Sciatic nerve (tissue), 2 donors: Measurements from ENCODE around the gene ZNF618. TPM values are rescaled to one million over a fixed set of nuclear protein-coding genes. Genes with fewer than 3 reads are reported as not detected.

Experiments used
- ATAC-seq: fragments of 200-7000 bp; cut with Tn5 transposase; one replicate; pipeline ENCODE4 v1.9.1; 2020; ENCODE audit warnings: mild to moderate bottlenecking, moderate library complexity
- DNase-seq: peaks from one replicate; pipeline ENCODE4 v3.0.0-alpha.2; 2020; ENCODE audit warnings: low spot score
- intact Hi-C: fragments of 100-400 bp; cut with DNase I; formaldehyde crosslinking; loops from one replicate; pipeline ENCODE4 v1.14.2; 2022
- total RNA-seq: library from RNA; stranded (reverse); fragmentation: NEBNext Ultra II Directional; extraction: Animal tissue kit (Norgen Biotek cat#: 25700); gene quantifications from one replicate; pipeline ENCODE4 v1.2.1, GENCODE V29; 2021
- donor health status: DM: no; HTN: no; CAD: no.
- donor health status: DM: no; HTN: no; CAD: no.

Gene ZNF618
- total RNA-seq, 1 donor from 2014 or later, result 15.5 TPM

DNA sequence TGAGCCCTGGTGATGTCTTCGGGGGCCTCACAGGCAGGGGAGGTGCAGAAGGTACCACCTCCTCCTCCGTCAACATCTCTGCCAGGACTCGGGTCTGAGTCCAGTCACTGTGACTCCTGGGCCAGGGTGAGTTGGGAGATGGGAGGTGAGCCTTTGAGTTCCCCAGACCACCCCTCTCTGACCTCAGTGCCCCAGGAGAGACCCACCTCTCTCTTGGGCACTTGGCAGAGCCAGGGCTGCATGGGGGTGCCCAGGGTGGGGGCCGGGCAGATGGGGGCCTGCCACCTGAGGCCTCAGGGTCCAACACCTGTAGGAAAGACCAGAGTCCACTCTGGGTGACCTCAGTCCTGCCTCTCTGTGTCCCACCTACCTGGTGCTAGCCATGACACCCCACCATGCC, 216.2 kb downstream of the ZNF618 start:
- no peak for ATAC-seq
- no peak for DNase-seq
- intact Hi-C loops, result loop anchor here (2.0 to 5.0 kb wide), 2 partner anchors 44 to 205 kb away; no protein-coding TSS in a partner anchor

DNA sequence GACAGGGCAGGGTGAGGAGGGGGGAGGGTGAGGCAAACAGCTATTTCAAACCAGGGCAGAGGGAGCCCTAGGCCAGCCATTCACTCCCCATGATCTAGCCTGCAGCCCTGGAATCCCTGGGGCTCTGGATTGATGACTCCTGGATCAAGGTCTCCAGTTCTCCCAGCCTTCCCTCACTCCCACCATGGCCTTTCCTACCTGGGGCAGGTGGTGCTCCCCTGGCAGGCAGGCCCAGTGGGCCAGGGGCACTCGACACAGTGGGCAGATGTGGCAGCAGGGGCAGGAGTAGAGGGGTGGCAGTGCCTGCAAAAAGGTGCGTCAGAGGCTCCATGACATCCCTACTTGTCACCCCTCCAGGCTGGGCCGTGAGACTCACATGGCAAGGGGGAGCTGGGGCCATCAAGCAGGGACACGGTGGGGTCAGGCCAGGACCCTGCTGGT, 216.9 kb downstream of the ZNF618 start:
- intact Hi-C loops, result loop anchor here (2.0 to 5.0 kb wide), 2 partner anchors 44 to 204 kb away; no protein-coding TSS in a partner anchor
- DNase-seq (no peak), ATAC-seq (no peak)

DNA sequence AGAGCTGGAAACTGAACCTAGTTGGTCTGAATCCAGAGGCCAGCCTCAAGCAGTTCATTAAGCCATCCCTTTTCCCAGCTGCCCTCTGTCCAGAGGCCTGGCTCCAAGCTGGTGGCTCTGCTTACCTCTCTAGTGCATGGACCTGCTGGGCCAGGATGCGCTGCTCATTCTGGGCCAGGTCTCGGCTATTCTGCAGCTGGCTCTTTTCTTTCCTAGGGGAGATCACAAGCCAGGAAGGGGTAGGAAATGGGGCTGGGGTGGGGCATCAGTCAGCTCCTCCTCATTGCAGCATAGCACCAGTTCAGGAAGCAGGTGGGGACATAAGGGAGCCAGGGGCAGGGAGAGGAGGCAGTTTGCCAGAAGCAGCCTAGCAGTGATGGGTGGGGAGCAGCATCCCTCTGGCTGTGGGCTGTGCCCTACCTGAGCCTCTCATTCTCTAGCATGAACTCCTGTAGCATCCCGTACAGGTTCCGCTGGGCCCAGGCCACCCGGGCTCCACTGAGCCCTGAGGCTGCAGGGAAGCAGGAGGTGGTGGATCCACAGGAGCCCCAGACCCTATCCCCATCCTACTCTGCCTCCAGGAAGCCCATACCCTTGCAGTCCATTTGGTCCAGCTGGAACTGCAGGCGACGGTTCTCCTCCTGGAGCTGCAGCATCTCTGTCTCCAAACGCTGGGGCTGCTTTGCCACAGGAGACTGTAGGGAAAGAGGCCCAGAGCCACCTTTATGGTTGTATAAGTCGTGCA, 217.8 kb downstream of the ZNF618 start:
- ATAC-seq, result no peak
- no peak for DNase-seq
- intact Hi-C loops, result loop anchor here (2.0 to 5.0 kb wide), 2 partner anchors 43 to 203 kb away; no protein-coding TSS in a partner anchor

DNA sequence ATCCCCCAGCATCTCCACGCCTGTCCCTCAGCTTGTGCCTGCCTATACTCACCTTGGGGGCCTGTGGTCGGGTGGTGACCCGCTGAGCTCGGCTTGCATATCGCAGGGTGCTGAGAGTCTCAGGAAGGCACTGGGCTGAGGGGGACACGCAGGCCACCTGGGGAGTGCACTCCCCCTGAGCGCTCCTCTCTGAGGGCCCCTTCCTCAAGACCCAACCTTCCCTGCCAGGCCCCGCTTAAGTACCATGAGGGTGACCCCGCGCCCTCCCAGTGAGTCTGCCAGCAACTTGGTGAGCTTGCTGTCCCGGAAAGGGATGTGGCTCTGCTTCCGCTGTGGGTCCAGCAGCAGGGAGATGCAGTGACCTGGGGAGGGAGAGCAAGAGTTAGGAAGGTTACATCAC, 218.9 kb downstream of the ZNF618 start:
- no peak for DNase-seq
- intact Hi-C loops, result loop anchor here (5.0 kb wide), 1 partner anchor 202 kb away; no protein-coding TSS in a partner anchor
- no peak for ATAC-seq

DNA sequence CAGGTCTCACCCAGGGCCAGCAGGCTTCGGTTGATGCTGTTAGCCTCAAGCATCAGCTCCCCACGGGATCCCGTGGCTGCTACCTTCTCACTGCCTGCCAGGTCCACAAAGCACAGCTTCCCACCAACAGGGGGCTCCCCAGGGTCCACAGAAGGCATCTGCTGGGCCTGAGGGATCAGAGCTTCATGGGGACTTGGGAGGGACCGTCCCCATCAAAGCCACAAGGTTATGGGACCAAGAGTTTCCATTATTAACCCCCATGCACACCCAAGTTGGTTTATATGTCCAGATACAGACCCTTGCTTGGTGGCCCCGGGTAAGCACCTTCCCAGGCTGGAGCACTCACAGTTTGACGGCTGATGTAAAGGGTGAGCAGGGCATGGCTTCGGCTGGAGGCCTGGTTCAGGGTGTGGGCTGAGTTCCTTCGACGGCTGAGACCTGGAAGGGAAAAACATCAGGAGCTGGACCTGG, 220.0 kb downstream of the ZNF618 start:
- DNase-seq (no peak), ATAC-seq (no peak)
- intact Hi-C loops, result no loop called here

DNA sequence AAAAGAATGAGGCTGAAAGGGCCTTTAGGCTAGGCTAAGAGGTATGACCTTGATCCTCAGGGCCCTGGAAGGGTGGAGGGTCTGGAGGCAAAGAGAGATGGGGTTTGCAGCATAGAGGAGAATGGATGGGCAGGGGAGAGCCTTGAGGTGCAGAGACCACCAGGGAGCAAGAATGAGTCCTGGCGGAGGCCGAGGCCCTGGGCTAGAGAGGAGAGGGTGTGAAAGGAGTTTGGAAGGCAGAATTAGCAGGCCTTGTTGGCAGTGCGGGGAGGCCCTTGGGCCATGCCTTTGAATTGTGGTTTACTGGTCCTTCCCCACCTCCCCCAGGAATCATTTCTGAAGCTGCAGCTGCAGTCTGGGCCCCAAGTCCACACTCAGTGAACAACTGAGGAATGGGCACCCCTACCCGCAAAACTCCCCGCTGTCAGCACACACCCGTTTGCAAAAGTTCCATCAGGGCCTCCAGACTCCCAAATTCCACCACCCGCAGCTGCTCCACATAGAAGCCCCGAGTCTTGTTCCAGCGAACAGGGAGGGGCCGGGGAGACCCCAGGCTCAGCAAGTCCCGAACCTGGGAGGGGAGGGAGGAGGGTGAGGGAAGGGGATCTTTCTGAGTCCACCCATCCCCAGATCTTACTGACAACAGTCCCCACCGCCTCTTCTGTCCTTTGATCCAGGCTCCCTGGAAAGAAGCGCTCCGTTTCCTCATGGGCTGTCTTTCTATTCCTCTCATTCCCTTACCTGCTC, 220.9 kb downstream of the ZNF618 start:
- ATAC-seq (no peak), DNase-seq (no peak)
- intact Hi-C loops, result no loop called here

DNA sequence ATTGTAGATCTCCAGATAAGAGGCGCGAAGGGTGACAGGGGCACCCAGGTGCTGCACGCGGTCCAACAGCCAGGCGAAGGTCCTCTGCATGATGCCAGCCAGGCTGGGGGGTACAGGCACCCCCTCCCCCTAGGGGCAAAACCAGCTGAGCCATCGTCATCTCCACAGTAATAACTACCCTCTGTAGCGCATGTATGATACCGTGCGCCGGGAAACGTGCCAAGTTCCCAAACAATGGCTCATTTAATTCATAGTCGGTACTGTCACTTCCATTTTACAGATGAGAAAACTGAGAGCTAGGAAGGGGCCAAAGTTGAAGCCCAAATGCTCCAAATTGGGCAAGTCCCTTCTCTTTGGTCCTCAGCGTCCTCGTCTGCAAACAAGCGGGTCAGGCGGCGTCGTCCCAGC, 221.5 kb downstream of the ZNF618 start:
- ATAC-seq (no peak), DNase-seq (no peak)
- intact Hi-C loops, result no loop called here

DNA sequence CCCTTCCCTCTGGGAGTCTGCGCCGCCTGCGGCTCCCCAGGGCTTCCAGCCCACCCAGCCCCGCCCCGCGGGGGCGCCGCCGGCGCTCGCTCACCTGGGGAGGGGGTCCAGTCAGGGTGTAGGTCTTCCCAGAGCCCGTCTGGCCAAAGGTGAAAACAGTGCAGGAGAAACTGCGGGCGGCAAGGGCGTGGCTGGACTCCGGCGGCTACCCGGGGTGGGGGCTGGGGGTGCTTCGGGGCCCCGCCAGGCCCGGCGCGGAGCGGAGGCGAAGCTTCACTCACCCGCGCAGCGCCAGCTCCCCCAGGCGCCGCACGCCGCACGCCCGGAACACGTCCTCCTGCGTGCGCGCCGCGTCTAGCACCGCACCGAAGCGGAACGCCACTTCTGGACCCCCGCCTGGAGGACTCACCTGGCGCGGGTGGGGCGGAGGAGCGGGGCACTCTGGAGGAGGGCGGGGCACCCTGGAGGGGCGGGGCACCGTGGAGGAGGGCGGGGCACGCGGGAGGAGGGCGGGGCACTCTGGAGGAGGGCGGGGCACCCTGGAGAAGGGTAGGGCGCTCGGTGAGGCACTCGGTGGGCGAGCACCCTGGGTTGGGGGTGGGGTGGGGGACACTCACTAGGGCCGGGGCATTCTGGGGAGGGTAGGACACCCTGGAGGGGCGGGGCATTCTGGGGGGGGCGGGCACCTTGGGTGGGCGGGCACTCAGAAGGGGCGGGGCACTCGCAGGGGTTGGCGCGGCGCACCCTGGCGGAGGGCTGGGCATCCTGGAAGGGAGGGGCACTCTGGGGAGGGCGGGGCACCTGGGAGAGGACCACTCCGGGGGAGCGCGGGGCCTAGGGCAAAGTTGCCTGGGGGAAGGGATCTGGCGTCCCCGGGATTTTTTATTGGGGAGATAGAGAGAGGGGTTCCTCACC, 222.2 kb downstream of the ZNF618 start:
- intact Hi-C loops, result no loop called here
- ATAC-seq, result peak; percentile 61
- no peak for DNase-seq

DNA sequence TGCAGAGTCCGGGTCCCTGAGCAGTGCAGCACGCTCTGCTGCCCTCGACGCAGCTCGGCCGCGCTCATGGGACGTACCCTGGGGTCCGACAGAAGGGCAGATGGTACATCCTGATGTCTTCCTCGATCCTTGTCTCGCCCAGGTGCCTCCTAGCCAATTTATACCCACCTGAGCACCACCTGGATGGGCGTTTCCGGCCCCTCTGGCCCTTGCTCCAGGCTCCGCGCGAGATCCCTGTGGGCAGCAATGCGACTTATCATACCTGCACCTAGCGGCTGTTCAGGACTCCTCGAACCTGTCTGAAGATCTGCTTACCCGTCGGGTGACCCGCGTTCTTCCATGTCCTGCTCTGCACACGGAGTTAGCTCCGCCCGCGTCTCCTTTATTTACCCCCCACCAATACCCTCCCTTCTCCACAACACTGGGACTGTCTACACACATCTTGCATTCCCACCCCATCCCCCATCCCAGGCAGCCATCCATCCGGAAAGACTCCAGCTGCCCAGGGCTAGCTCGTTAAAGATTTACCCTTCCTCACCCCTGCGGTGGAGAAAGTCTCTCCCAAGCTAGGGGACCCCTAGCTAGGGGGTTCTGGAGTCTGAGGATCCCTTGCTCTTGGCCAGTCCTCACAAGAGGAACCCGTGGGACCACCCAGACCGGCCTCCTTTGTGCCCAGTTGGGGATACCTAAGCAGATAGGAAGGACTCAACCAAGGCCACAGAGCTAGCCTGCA, 223.0 kb downstream of the ZNF618 start, which contains the start of gene KIF12:
TSS of gene KIF12 (minus strand) at position 357 of the 733 bp plus-strand sequence. CDS start at position 341, 16 bp downstream.
- ATAC-seq (no peak), DNase-seq (peak; percentile 46)
- intact Hi-C loops, result no loop called here

DNA sequence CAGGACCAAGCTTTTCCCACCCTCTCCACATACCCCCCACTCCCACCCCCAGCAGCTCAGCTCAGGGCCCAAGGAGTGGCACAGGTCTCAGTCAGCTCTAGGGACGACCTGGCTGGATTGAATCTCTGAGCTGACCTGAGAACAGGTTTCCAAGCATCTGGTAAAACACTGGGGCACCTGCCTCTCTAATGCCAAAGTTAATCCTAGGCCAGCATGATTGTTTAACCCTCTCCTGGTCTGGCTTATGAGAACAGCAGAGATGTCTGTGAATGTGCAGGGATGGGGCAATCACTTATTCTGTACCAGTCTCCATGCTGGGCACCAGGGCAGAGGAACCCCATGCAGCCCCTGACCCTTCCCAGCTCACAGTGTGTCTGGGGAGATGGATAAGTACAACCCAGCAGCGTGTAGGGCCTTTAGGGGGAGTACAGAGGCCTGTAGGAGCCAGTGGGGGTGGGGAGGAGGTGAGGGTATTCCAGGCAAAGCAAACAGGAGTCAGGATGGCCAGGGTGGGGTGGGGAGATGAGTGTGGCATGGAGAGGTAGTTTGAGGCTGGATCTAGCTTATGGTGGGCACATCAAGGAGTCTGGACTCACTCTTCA, 223.7 kb downstream of the ZNF618 start:
- ATAC-seq (no peak), DNase-seq (no peak)
- intact Hi-C loops, result no loop called here

DNA sequence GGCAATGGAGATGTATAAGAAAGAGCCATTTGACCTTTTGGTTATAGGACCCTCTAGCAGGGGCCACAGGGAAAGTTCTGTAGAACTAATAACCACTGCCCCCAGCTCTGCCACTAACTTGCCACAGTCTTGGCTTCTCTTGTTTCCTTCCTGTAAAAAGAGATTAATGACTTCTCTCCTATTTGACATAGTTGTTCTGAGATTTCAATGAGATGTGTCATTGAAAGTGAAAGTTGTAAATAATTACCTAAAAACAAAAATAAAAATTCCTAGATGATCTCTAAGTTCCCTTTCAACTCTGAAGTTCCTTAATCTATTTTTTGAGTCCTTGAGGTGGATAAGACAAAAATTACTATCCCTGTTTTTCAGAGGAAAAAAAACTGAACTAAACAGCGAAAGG, 224.4 kb downstream of the ZNF618 start:
- ATAC-seq (no peak), DNase-seq (no peak)
- intact Hi-C loops, result no loop called here

DNA sequence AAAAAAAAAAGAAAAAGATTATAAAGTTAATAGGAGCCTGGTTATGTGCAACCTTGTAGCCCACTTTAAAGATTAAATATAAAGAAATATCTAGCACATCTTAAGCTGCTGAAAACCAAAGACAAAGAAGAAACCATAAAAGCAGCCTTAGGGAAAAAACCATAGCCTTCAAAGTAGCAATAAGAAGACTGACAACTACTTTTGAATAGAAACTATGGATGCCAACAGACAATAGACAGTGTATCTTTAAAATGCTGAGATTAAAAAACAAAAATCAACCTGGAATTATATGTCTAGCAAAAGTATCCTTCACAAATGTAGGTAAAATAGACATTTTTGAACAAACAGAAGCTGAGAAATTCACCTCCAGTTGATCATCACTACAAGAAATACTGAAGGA, 226.4 kb downstream of the ZNF618 start:
- intact Hi-C loops, result no loop called here
- no peak for DNase-seq
- no peak for ATAC-seq

DNA sequence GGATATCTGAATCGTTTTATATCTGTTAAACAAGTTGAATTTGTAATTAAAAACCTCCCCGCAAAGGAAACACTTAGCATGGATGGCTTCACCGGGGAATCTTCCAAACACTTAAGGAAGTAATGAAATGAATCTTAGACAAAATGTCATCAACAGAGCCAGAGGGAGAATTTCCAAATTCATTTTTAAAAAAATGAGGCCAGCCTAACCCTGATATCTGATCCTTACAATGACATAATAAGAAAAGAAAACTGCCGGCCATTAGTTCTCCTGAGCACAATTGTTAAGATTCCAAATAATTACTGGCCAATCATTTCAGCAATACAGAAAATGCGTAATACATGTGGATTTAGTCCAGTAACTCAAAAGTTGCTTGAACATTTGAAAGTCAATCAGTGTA, 229.1 kb downstream of the ZNF618 start:
- intact Hi-C loops, result loop anchor here (5.0 kb wide), 1 partner anchor 187 kb away; no protein-coding TSS in a partner anchor
- DNase-seq, result no peak
- ATAC-seq, result peak; percentile 45

Other genes with a start within 250 kb of the ZNF618 start
- not detected for gene AMBP, start 202.0 kb downstream of the ZNF618 start, total RNA-seq
- gene KIF12, start 223.0 kb downstream of the ZNF618 start, total RNA-seq, result 0.22 TPM